Panc1 (cell line): ENCODE data around the gene MTA1. TPM values are rescaled to one million over a fixed set of nuclear protein-coding genes. Genes with fewer than 3 reads are reported as not detected.
A peak's percentile ranks its signal among the peaks of the same experiment; 100 is the strongest.

Source experiments
- ATAC-seq: fragments of 200-7000 bp; cut with Tn5 transposase; 2 replicates; pipeline ENCODE4 v1.9.1; 2020; ENCODE audit warnings: mild to moderate bottlenecking, moderate library complexity
- BruUV-seq: library from RNA; stranded (reverse); fragments of 400-500 nt; replicated peaks from 2 replicates; lab custom pipeline; 2021; lab: Mats Ljungman, UMichigan
- CTCF ChIA-PET: fragments of 300-600 bp; sonication (Branson Sonifier 250); formaldehyde crosslinking; loops from one replicate; lab custom pipeline; 2022; ENCODE audit warnings: antibody characterized with exemption; lab: Charles Lee
- POLR2A ChIA-PET: fragments of 300-600 bp; sonication (Branson Sonifier 250); formaldehyde crosslinking; loops from one replicate; lab custom pipeline; 2022; ENCODE audit warnings: antibody characterized with exemption; lab: Charles Lee
- DNase-seq: peaks from one replicate; pipeline ENCODE4 v3.0.0-alpha.2; 2010; ENCODE audit warnings: low read depth, low spot score
- H3K27ac ChIP-seq: 2 replicates; pipeline ENCODE4 v1.5.1; 2011; ENCODE audit warnings: mild to moderate bottlenecking, low read length, inconsistent platforms
- H3K27me3 ChIP-seq: fragments of 200-500 bp; sonication (Bioruptor generic); 2 replicates; pipeline ENCODE4 v1.6.0; 2014; ENCODE audit warnings: low read length, inconsistent platforms; ENCODE audit not compliant: control insufficient read depth, insufficient read depth
- H3K36me3 ChIP-seq: fragments of 200-500 bp; sonication (Bioruptor generic); 2 replicates; pipeline ENCODE4 v1.5.1; 2014; ENCODE audit warnings: inconsistent platforms, mild to moderate bottlenecking, low read length, moderate library complexity; ENCODE audit not compliant: control insufficient read depth, insufficient read depth
- H3K4me1 ChIP-seq: 2 replicates; pipeline ENCODE4 v1.5.1; 2011; ENCODE audit warnings: inconsistent platforms, mild to moderate bottlenecking, low read length, moderate library complexity; ENCODE audit not compliant: control insufficient read depth, insufficient read depth
- H3K4me3 ChIP-seq, 2 experiments: 2 replicates each; pipeline ENCODE4 v1.5.1; 2011 to 2012; ENCODE audit warnings: low read depth in 2 of 2, low read length in 2 of 2, mild to moderate bottlenecking in 2 of 2, inconsistent platforms in 1 of 2, moderate library complexity in 1 of 2
- H3K9me3 ChIP-seq: fragments of 200-500 bp; sonication (Bioruptor generic); 2 replicates; pipeline ENCODE4 v1.5.1; 2014; ENCODE audit warnings: low read depth, mild to moderate bottlenecking, inconsistent platforms, low read length, moderate library complexity; ENCODE audit not compliant: control insufficient read depth, insufficient read depth
- CTCF ChIP-seq: fragments of 450-650 bp; IDR thresholded peaks from 2 replicates; pipeline ENCODE4 v1.5.1; 2017; ENCODE audit warnings: mild to moderate bottlenecking
- POLR2AphosphoS5 ChIP-seq: IDR thresholded peaks from 2 replicates; pipeline ENCODE4 v1.6.1; 2012; ENCODE audit warnings: mild to moderate bottlenecking, low read depth, low read length, moderate library complexity
- SIN3A ChIP-seq: IDR thresholded peaks from 2 replicates; pipeline ENCODE4 v1.6.1; 2012; ENCODE audit warnings: low read depth, mild to moderate bottlenecking, low read length, moderate library complexity, borderline replicate concordance; ENCODE audit not compliant: insufficient read depth
- TCF7L2 ChIP-seq: IDR thresholded peaks from 2 replicates; pipeline ENCODE4 v1.6.1; 2011; ENCODE audit warnings: mild to moderate bottlenecking, low read depth, low read length, inconsistent platforms
- in situ Hi-C: cut with HindIII; loops from 2 replicates; pipeline ENCODE4 v1.10.0; 2016; ENCODE audit warnings: low sequenced_read_pairs, low pct_unique_long_range_greater_than_20kb
- intact Hi-C: fragments of 100-400 bp; cut with micrococcal nuclease; formaldehyde crosslinking; loops from one replicate; pipeline ENCODE4 v1.10.0; 2022; ENCODE audit not compliant: unreplicated experiment
- total RNA-seq: library from RNA; stranded (reverse); gene quantifications from one replicate; pipeline ENCODE4 v1.2.1, GENCODE V29; 2021; ENCODE audit not compliant: unreplicated experiment
- TF ChIP-seq, protein P1 (sequence below), 2 experiments: IDR thresholded peaks; 2 replicates each; pipeline ENCODE4 v1.6.1; 2011 to 2012; ENCODE audit warnings: low read depth in 2 of 2, control low read depth in 1 of 2, low read length in 1 of 2, mild to moderate bottlenecking in 1 of 2, moderate library complexity in 1 of 2; ENCODE audit not compliant: insufficient read depth in 1 of 2

The MTA1 gene
- total RNA-seq, 1 experiment from 2014 or later = 105 TPM

DNA sequence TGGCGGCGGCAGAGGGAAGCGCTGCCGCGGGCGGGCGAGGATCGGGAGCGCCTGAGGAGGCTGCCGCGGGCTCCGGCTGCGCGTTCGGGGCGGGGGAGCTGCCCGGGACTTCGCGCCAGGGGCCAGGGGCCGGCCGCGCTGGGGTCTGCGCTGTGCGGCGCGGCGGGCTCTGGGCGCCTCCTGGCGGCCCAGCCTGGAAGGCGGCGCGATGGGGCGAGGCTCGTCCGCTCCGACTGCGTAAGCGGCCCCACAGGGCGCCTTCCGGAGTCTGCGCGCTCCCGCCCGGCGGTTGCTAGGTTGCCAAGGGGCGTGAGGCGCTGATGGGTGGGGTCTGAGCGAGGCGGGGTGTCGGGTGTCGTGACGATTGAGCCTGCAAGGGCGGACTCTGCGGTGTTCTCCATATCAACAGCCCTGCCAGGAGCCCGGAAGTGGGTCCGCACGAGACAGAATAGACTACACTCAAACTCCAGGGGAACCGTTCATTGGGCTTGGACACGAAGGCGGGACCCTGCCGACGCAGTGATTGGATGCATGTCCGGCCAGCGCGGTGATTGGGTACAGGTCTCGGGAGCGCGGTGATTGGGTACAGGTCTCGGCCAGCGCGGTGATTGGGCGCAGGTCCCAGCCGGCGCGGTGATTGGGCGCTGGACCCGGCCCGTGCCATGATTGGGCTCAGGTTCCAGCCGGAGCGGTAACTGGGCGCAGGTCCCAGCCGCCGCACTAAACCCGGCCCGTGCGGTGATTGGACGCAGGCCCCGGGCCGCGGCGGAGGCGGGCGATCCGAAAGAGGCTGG is 71.1 kb downstream of the MTA1 start, which contains the start of gene TEDC1:
TSS of gene TEDC1 (plus strand) at position 675 of the 794 bp plus-strand sequence. CDS start 130 bp downstream, outside the sequence.
- no peaks in the 10 kb centered on the region for H3K9me3 ChIP-seq
- BruUV-seq = no TSS peak
- peak; percentile 98 for DNase-seq

DNA sequence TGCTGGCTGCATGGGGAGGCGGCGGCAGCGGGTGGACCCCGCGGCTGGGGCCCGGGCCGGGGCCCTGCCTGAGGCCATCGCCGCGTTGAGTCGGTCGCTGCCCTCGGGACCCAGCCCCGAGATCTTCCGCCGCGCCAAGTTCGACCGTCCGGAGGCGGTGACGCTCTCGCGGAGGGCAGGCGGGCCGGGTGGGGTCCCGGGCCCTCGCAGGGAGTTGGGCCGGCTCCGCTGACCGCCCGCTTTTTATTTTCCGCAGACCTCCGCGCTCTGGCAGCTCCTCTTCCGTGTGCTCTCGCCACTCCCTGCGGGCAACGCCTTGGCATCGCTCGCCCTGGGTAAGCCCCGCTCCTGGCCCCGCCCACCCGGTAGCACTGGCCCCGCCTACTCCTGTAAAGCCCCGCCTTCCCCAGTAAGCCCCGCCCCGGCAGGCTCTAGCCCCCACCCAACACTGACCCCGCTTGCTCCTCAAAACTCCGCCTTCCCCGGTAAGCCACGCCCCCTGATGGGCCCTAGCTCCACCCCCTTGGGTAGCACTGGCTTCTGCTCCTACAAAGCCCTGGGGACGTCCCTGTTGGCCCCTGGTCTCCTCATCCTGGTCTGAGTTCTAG is 71.8 kb downstream of the MTA1 start:
- intact Hi-C loops (no loop called here), in situ Hi-C loops (no loop called here)
- Histone ChIP-seq H3K36me3 (no peaks in the 10 kb centered on the region; the same call in 1 of the 2 replicates), H3K27me3 (no peaks in the 10 kb centered on the region), H3K9me3 (no peaks in the 10 kb centered on the region), H3K27ac (peak overlapping the region; percentile 54; the same call in 1 of the 2 replicates), H3K4me1 (peaks cover 7% of the 10 kb centered on the region), H3K4me3 (peak overlapping the region; percentile 55 to 58)
- DNase-seq (no peak), ATAC-seq (peak; percentile 14)
- ChIA-PET POLR2A (interaction anchor here (0.7 kb wide), 1 partner anchor 11 kb away, joined by 21 read pairs; no protein-coding TSS in a partner anchor), CTCF (interaction anchor here (1.6 kb wide), 1 partner anchor 11 kb away, joined by 4 read pairs; no protein-coding TSS in a partner anchor)
- TSS peak; percentile 28 for BruUV-seq
- peak; percentile 86; the same call in 1 of the 2 replicates for TF ChIP-seq SIN3A
- no peak; the same call in 1 of the 2 replicates for TF ChIP-seq TCF7L2
- TF ChIP-seq POLR2AphosphoS5 = peak; percentile 1; the same call in 1 of the 2 replicates
- TF ChIP-seq, protein P1, sequence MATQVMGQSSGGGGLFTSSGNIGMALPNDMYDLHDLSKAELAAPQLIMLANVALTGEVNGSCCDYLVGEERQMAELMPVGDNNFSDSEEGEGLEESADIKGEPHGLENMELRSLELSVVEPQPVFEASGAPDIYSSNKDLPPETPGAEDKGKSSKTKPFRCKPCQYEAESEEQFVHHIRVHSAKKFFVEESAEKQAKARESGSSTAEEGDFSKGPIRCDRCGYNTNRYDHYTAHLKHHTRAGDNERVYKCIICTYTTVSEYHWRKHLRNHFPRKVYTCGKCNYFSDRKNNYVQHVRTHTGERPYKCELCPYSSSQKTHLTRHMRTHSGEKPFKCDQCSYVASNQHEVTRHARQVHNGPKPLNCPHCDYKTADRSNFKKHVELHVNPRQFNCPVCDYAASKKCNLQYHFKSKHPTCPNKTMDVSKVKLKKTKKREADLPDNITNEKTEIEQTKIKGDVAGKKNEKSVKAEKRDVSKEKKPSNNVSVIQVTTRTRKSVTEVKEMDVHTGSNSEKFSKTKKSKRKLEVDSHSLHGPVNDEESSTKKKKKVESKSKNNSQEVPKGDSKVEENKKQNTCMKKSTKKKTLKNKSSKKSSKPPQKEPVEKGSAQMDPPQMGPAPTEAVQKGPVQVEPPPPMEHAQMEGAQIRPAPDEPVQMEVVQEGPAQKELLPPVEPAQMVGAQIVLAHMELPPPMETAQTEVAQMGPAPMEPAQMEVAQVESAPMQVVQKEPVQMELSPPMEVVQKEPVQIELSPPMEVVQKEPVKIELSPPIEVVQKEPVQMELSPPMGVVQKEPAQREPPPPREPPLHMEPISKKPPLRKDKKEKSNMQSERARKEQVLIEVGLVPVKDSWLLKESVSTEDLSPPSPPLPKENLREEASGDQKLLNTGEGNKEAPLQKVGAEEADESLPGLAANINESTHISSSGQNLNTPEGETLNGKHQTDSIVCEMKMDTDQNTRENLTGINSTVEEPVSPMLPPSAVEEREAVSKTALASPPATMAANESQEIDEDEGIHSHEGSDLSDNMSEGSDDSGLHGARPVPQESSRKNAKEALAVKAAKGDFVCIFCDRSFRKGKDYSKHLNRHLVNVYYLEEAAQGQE (IDR thresholded peaks at IDR 0.05; ENCODE audit: insufficient read depth in 1 of 2, low read depth in 2 of 2, low read length in 1 of 2) = no peak

More for the DNA sequence above, 71.1 kb downstream of the MTA1 start, which contains the start of gene TEDC1:
- Histone ChIP-seq H3K4me1 (peaks cover 10% of the 10 kb centered on the region), H3K36me3 (no peaks in the 10 kb centered on the region; the same call in 1 of the 2 replicates), H3K27me3 (no peaks in the 10 kb centered on the region), H3K4me3 (peak within 1 kb of the TSS; percentile 58 to 67), H3K27ac (peak within 1 kb of the TSS; percentile 54; the same call in 1 of the 2 replicates)
- CTCF ChIA-PET = interaction anchor here (1.0 to 1.6 kb wide), 2 partner anchors 10 to 120 kb away, joined by 4 to 6 read pairs; no protein-coding TSS in a partner anchor
- POLR2A ChIA-PET = no interaction called here
- ATAC-seq = peak; percentile 76
- in situ Hi-C loops (no loop called here), intact Hi-C loops (no loop called here)
- TF ChIP-seq, protein P1 (IDR thresholded peaks at IDR 0.05; ENCODE audit: insufficient read depth in 1 of 2, low read depth in 2 of 2, low read length in 1 of 2) = no peak; a peak in 1 of 4 replicates
- TF ChIP-seq TCF7L2 (0 out of 2 replicates have a peak, but pooled peaks have one; percentile 14), POLR2AphosphoS5 (peak; percentile 40), CTCF (peak; percentile 93), SIN3A (no peak; the same call in 1 of the 2 replicates)
